Measurements from ENCODE around the gene KLHDC1.
"Not testable (repeated sequence)": the region's sequence is repeated elsewhere in the genome, so short reads cannot be mapped to it uniquely, and the experiment has no call there.

DNA sequence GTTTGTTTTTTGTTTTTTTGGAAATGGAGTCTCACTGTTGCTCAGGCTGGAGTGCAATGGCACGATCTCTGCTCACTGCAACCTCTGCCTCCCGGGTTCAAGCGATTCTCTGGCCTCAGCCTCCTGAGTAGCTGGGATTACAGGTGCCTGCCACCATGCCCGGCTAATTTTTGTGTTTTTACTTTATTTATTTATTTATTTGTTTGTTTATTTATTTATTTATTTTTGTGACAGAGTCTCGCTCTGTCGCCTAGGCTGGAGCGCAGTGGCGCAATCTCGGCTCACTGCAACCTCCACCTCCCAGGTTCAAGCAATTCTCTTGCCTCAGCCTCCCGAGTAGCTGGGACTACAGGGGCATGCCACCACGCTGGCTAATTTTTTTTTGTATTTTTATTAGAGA, 18.1 kb downstream of the KLHDC1 start:
- TF ChIP-seq, protein P1, sequence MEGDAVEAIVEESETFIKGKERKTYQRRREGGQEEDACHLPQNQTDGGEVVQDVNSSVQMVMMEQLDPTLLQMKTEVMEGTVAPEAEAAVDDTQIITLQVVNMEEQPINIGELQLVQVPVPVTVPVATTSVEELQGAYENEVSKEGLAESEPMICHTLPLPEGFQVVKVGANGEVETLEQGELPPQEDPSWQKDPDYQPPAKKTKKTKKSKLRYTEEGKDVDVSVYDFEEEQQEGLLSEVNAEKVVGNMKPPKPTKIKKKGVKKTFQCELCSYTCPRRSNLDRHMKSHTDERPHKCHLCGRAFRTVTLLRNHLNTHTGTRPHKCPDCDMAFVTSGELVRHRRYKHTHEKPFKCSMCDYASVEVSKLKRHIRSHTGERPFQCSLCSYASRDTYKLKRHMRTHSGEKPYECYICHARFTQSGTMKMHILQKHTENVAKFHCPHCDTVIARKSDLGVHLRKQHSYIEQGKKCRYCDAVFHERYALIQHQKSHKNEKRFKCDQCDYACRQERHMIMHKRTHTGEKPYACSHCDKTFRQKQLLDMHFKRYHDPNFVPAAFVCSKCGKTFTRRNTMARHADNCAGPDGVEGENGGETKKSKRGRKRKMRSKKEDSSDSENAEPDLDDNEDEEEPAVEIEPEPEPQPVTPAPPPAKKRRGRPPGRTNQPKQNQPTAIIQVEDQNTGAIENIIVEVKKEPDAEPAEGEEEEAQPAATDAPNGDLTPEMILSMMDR (IDR thresholded peaks at IDR 0.05): not testable (repeated sequence)
- not testable (repeated sequence) for TF ChIP-seq POLR2AphosphoS5 (IDR thresholded peaks at IDR 0.05; ENCODE audit: low read depth, low read length)

Data from SK-N-SH (cell line).